Stomach (tissue), 9 donors: ENCODE results near the gene NUDT7. TPM values are rescaled to one million over a fixed set of nuclear protein-coding genes. Genes with fewer than 3 reads are reported as not detected.

Experiments
- DNase-seq, 2 donors: peaks; one replicate each; pipeline versions ENCODE4 v3.0.0 to v3.0.0-alpha.2; 2013 to 2019
- H3K27ac ChIP-seq, 5 donors: fragments of 200-600 bp in 4 of 5; sonication (generic) in 4 of 5; one replicate each; pipeline ENCODE4 v1.5.1; 2013 to 2019; ENCODE audit warnings: mild to moderate bottlenecking in 1 of 5, moderate library complexity in 1 of 5
- H3K27me3 ChIP-seq, 3 donors: fragments of 200-600 bp; sonication (generic); one replicate each; pipeline ENCODE4 v1.5.1; 2017 to 2019; ENCODE audit warnings: mixed run types in 1 of 3
- H3K36me3 ChIP-seq, 4 donors: fragments of 200-600 bp; sonication (generic); 1 replicate in 3 of 4; 2 replicates in 1 of 4; pipeline ENCODE4 v1.5.1; 2016 to 2019
- H3K4me1 ChIP-seq, 4 donors: fragments of 200-600 bp; sonication (generic); one replicate each; pipeline ENCODE4 v1.5.1; 2016 to 2019
- H3K4me3 ChIP-seq, 4 donors: fragments of 200-600 bp; sonication (generic) in 3 of 4; one replicate each; pipeline ENCODE4 v1.5.1; 2016 to 2019; ENCODE audit warnings: mild to moderate bottlenecking in 1 of 4
- H3K9me3 ChIP-seq, 4 donors: fragments of 200-600 bp; sonication (generic); one replicate each; pipeline ENCODE4 v1.5.1; 2016 to 2019
- CTCF ChIP-seq, 7 experiments: fragments of 450-650 bp in 4 of 7; fragments of 200-600 bp in 3 of 7; sonication (generic) in 3 of 7; IDR thresholded peaks; one replicate each; pipeline ENCODE4 v1.5.1; 2016 to 2019; ENCODE audit warnings: antibody characterized with exemption in 7 of 7, control low read depth in 2 of 7, mild to moderate bottlenecking in 1 of 7
- EP300 ChIP-seq: sonication (generic); formaldehyde crosslinking; IDR thresholded peaks from one replicate; pipeline ENCODE4 v1.6.1; 2017; ENCODE audit warnings: antibody characterized with exemption
- POLR2A ChIP-seq, 4 donors: fragments of 450-650 bp; IDR thresholded peaks; one replicate each; pipeline ENCODE4 v1.6.1; 2016; ENCODE audit warnings: antibody characterized with exemption in 4 of 4, control low read depth in 2 of 4, mild to moderate bottlenecking in 1 of 4, moderate library complexity in 1 of 4
- POLR2AphosphoS5 ChIP-seq, 3 donors: sonication (generic); formaldehyde crosslinking; IDR thresholded peaks; one replicate each; pipeline ENCODE4 v1.6.1; 2016; ENCODE audit warnings: antibody characterized with exemption in 3 of 3
- WGBS, 5 donors: extraction: QIAGEN DNeasy Blood & Tissue Kit in 3 of 5; methylation state at CpG; one replicate each; pipeline versions ENCODE4 v1.1.5 to v1.1.7; 2013 to 2018; 5-methylcytosine and 5-hydroxymethylcytosine counted together
- intact Hi-C: fragments of 100-400 bp; cut with DNase I; formaldehyde crosslinking; loops from one replicate; pipeline ENCODE4 v1.15.1; 2023; ENCODE audit warnings: low total_unique reads
- polyA plus RNA-seq, 3 donors: library from polyadenylated mRNA; stranded (reverse); fragments of 200-250 nt; gene quantifications; one replicate each; pipeline ENCODE4 v1.2.3, GENCODE V29; 2013
- total RNA-seq, 5 donors: library from RNA; depleted of rRNA; stranded (reverse); fragments of >200 nt; gene quantifications; one replicate each; pipeline versions ENCODE4 v1.1.0 to v1.2.3, GENCODE V29; 2014 to 2016
- donor health status: healthy with polysubstance abuse.
- donor health status: Bipolar disorder and iron deficiency.
- donor health status: healthy.

NUDT7 gene
- total and polyA plus RNA-seq, 8 donors = 2.2 to 14.0 (median 6.8) TPM; not detected in 2

DNA sequence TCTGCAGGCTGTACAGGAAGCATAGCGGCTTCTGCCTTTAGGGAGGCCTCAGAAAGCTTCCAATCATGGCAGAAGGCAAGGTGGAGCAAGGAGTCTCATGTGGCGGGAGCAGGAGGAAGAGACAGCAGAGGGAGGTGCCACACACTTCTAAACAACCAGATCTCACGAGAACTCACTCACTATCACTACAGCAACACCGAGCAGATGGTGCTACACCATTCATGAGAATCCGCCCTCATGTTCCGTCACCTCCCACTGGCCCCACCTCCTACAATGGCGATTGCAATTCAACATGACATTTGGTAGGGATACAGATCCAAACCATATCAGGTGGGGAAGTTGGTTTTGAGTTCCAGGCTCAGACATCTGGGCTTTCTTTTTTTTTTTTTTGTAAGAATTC is 31.9 kb upstream of the NUDT7 start:
- intact Hi-C loops = no loop called here
- Histone ChIP-seq H3K9me3 (no peaks in the 10 kb centered on the region), H3K27me3 (peaks cover 0 to 26% (median 6%) of the 10 kb centered on the region in 3 donors), H3K4me1 (no peaks in the 10 kb centered on the region), H3K27ac (no peak overlapping the region), H3K4me3 (no peak overlapping the region), H3K36me3 (no peaks in the 10 kb centered on the region)
- no peak for DNase-seq
- TF ChIP-seq POLR2A (IDR thresholded peaks at IDR 0.05) (no peak), CTCF (IDR thresholded peaks at IDR 0.05) (no peak), POLR2AphosphoS5 (IDR thresholded peaks at IDR 0.05) (no peak), EP300 (no peak)
- 71 to 79% (median 77%) methylated on average over 7 of the region's 7 CpGs for WGBS, 5 donors

- no peak for DNase-seq
- intact Hi-C loops = no loop called here
These were observed 29.7 kb upstream of the NUDT7 start for GRCh38 chr16:77692612-77693011.

GRCh38 chr16:77696149-77696548 is 26.2 kb upstream of the NUDT7 start:
- no peak for TF ChIP-seq POLR2AphosphoS5 (IDR thresholded peaks at IDR 0.05)
- TF ChIP-seq EP300 = no peak
- TF ChIP-seq POLR2A (IDR thresholded peaks at IDR 0.05) = no peak
- TF ChIP-seq CTCF (IDR thresholded peaks at IDR 0.05) = no peak
- no peak overlapping the region for H3K4me3 ChIP-seq
- H3K4me1 ChIP-seq = no peaks in the 10 kb centered on the region
- H3K9me3 ChIP-seq = no peaks in the 10 kb centered on the region
- no peak for DNase-seq
- H3K36me3 ChIP-seq = no peaks in the 10 kb centered on the region
- H3K27me3 ChIP-seq = peaks cover 0 to 13% (median 0%) of the 10 kb centered on the region in 3 donors
- no peak overlapping the region for H3K27ac ChIP-seq
- intact Hi-C loops = no loop called here

More at GRCh38 chr16:77692612-77693011, 29.7 kb upstream of the NUDT7 start:
- H3K27me3 ChIP-seq = peaks cover 0 to 26% (median 4%) of the 10 kb centered on the region in 3 donors
- no peaks in the 10 kb centered on the region for H3K36me3 ChIP-seq
- TF ChIP-seq POLR2AphosphoS5 (IDR thresholded peaks at IDR 0.05) (no peak), EP300 (no peak), POLR2A (IDR thresholded peaks at IDR 0.05) (no peak), CTCF (IDR thresholded peaks at IDR 0.05) (no peak)
- H3K4me3 ChIP-seq = no peak overlapping the region
- H3K4me1 ChIP-seq = no peaks in the 10 kb centered on the region
- 94 to 100% (median 100%) methylated on average over 1 of the region's 1 CpG for WGBS, 5 donors
- no peak overlapping the region for H3K27ac ChIP-seq
- no peaks in the 10 kb centered on the region for H3K9me3 ChIP-seq

- DNase-seq = no peak
- Histone ChIP-seq H3K27me3 (no peaks in the 10 kb centered on the region), H3K36me3 (no peaks in the 10 kb centered on the region), H3K27ac (no peak overlapping the region), H3K4me1 (no peaks in the 10 kb centered on the region), H3K4me3 (no peak overlapping the region), H3K9me3 (peaks cover 0 to 12% (median 3%) of the 10 kb centered on the region in 4 donors)
- TF ChIP-seq CTCF (IDR thresholded peaks at IDR 0.05) (no peak), EP300 (no peak), POLR2A (IDR thresholded peaks at IDR 0.05) (no peak), POLR2AphosphoS5 (IDR thresholded peaks at IDR 0.05) (no peak)
- WGBS, 5 donors = 83 to 98% (median 93%) methylated on average over 1 of the region's 1 CpG
- intact Hi-C loops = no loop called here
These were observed 21.5 kb upstream of the NUDT7 start for GRCh38 chr16:77700846-77701245.
